HUDEP-2 (cell line): ENCODE data around the gene WNT3.
A peak's percentile ranks its signal among the peaks of the same experiment; 100 is the strongest.
"Not testable (repeated sequence)": the region's sequence is repeated elsewhere in the genome, so short reads cannot be mapped to it uniquely, and the experiment has no call there.

Experiments
- DNase-seq, 76 experiments: peaks; one replicate each; lab custom pipeline; 2025; ENCODE audit not compliant: unreplicated experiment in 76 of 76; lab: John Stamatoyannopoulos, UW

The WNT3 gene

GRCh38 chr17:46769531-46770438 is 48.7 kb downstream of the WNT3 start:
- peak in 6 of 76 experiments; percentile 7 to 34 (median 11) for DNase-seq

DNA sequence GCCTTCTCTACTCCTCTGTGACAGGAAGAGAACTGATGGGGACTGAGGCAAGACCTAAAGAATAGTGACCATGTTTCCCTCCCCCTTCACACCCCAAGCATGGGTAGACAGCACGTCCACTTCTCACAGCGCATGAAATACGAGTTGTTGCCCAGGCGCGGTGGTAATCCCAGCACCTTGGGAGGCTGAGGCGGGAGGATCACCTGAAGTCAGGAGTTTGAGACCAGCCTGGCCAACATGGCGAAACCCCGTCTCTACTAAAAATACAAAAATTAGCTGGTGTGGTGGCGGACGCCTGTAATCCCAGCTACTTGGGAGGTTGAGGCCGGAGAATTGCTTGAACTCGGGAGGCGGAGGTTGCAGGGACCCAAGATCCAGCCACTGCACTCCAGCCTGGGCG is 49.6 kb downstream of the WNT3 start:
- DNase-seq, result not testable (repeated sequence)

DNA sequence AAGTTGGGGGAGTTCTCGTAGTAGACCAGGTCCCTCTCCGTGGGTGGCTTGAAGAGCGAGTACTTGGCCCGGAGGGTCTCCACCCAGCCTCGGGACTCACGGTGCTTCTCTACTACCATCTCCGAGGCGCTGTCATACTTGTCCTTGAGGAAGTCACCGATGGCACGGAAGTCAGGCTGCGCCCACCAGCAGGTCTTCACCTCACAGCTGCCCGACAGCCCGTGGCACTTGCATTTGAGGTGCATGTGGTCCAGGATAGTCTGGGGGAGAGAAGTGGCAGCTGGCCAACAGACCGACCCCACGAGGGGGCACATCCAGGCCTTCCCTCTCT is 50.0 kb downstream of the WNT3 start:
- DNase-seq, result no peak

GRCh38 chr17:46766493-46767491 is 51.7 kb downstream of the WNT3 start:
- no peak for DNase-seq

DNA sequence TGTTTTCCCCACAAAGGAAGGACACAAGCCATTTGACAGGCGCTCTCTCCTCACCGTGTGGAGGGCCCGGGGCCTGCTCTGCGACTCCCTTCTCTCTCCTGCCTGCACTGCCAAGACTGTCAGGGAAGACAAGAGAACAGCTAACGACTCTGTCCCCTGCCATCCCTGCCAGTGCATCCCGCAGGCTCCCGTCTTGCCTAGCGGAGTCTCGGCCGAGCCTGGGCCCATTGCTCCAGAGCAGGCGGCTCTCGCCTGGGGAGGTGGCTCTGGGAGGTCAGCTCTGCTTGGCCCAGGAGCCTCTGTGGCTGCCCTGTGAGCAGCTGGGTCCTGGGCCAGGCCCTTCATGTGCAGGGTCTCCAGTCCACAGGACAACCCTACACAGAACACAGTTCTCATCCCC is 53.0 kb downstream of the WNT3 start:
- no peak for DNase-seq

- no peak for DNase-seq
Measured at GRCh38 chr17:46764709-46765401, 53.6 kb downstream of the WNT3 start.

DNA sequence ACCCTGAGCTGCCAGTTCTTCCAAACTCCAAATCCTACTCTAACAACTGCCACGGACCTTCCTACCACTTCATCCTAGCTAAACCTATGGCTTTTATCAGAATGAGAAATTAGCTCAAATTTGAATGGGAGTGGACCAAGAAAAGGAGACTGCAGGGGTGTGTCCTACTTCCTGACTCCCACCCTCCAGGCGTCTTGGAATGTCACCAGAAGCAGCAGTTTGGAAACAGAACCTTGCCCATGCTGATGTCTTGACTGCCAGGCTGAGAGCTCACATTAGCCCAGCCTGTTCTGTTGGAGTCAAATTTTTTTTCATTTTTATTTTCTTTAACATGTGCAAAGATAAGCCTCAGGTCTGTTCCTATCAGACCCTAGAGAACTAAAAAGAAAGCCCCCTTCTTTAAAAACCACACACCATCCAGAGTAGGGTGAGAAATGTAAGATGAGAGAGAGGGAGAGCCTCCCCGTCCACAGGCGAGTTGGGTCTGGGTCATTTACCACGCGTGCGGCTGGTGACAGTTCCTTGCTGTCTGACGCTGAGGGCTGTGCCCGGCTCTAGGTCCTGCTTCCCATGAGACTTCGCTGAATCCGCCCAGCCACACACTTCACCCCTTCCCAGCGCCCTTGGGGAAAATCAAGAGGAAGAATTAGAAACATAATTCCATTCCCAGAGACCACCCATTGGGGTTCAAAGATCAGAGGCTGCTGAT is 54.3 kb downstream of the WNT3 start:
- no peak for DNase-seq

- no peak for DNase-seq
Measured at GRCh38 chr17:46763416-46763815, 55.1 kb downstream of the WNT3 start.

DNA sequence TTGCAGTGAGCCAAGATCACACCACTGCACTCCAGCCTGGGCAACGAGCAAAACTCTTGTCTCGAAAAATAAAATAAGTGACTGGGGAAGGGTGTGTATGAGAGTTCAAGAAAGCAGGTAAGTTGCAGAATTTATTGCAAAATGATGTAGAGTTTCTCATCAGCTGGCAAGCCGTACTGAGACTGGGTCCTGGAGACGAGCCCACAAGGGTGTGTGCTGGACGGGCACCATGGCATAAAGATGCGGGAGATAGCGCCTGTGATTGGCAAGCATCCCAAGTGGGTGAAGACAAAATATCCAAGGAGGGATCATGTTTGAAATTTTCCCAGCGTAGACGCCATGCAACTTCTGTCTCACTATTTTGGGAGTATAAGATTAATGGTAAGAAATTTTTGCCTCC is 59.4 kb downstream of the WNT3 start:
- peak in 5 of 76 experiments; percentile 6 to 21 (median 10) for DNase-seq

DNA sequence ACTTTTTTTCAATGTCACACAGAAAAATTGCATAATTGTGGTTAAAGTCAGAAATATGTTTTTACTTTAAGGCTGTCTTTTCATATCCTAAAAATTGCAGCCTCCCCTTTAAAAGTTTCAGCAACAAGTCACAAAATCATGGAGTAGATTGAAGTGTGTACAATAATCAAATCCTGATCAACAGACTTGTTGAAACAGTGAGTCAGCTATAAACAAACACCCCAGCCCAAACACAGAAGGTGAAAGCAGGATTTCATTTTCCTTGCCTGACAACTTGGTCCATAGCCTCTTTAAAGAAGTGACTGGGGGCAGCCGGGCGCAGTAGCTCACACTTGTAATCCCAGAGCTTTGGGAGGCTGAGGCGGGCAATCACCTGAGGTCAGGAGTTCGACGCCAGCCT is 59.9 kb downstream of the WNT3 start:
- no peak for DNase-seq

DNA sequence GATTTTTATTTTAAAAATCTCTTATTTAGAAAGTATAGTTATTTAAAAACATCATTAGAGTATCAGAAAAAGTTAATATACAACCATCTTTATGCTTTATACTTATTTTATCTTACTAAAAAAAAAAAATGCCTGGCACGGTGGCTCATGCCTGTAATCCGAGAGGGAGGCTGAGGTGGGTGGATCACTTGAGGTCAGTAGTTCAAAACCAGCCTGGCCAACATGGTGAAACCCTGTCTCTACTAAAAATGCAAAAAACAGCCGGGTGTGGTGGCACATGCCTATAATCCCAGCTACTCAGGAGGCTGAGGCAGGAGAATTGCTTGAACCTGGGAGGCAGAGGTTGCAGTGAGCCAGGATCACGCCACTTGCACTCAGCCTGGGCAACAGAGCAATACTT is 60.9 kb downstream of the WNT3 start:
- not testable (repeated sequence) for DNase-seq

DNA sequence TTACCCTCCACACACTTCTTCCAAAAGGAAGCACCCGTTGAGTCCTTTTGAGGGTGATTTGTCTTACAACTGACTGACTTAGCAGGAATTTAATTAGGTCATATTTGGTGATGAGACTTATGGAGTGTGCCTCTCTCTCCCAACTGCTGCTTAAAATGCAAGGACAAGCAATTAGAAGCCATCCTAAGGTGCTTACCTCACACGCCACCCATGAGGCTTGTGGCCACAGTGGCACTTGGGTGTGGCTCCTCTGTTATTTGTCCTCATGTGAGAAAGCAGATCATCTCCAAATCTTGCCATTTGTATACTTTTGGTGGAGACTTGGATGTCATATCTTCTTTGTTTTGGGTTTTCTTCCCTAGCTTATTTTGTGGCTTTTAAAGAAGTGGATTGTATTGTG is 61.6 kb downstream of the WNT3 start:
- DNase-seq, result no peak

DNA sequence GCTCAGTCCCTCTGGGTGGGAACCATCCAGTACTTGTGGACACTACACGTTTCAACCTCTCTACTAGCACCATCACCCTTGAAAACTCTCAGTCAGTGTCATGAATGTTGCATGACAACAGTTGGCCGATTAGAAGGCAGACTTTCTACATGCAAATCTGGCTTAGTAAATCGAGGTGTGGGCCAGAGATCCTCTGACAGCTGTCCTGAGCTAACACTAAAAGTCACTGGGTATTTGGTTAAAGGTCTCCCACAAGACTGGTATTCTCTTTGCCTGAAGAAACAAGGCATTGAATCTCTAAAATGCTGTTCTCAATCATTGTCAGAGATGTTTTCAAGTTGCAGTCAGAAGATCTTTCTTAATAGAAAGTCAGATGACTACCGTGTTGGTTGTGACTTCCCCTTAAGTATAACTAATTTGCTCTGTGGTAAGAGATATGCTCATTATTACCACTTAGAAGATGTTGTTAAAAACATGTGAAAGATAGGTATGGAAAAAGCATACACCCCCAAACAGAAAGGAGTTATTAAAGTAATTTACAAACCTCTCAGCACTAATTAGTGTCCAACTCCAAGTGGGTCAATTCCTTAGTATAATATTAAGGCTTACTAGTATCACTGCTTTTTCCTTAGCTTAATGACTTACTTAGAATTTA is 62.3 kb downstream of the WNT3 start:
- DNase-seq, result no peak

DNA sequence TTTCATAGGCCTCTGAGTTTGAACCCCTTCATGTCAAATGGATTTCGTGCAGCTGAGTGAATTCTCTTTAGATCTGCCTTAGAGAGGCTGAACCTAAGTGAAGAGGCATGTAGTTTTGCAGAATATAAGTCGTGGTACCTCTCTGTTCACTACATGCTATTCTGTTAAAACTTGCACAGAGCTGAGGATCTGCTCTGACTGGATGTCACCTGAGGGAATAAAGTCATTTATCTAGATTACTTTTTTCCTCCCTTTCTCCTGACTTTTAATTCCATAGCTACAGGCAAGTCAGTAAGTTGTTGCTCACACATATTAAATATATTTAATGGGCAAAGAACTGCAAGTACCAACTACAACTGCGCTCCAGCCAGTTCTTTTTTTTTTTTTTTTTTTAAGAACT is 64.7 kb downstream of the WNT3 start:
- DNase-seq, result no peak

DNA sequence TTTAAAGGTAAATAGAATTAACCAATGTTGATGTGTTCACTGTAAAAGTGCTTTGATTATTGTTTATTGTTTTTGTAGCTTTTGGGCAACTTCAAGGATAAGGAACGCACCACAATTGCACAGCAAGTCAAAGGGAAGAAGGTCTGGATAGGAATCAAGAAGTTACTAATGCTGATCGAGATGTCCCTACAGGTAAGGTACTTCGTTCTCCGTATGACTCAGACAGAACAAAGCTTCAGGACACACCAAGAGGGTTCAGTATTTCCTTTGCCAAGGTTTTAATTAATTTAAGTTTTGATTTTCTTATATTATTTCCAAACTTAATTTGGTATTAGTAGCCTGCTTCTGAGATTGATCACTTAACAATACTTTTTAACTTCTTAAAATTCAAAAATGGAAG is 67.1 kb downstream of the WNT3 start:
- no peak for DNase-seq

- no peak for DNase-seq
Measured at GRCh38 chr17:46745376-46745775, 73.1 kb downstream of the WNT3 start.

DNA sequence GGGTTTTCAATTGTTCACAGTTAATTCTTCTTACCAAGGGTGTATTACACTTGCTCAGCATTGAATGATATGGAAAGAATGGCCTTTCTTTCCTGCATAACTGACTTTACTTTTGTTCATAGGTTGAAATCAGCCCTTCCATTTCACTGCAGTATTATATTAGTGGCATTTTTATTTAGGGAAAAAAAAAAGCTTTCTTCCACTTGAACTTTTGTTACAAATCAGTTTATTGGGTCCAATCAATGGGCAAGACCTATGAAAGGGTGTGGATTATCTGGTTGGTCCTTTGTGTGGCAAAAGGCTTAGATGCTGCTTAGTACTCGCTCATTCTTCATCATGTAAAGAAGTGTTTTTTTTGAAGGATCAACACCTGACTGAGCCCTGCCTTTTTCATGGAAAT is 74.1 kb downstream of the WNT3 start:
- no peak for DNase-seq

- peak in 32 of 76 experiments; percentile 11 to 66 (median 28) for DNase-seq
Measured at GRCh38 chr17:46742565-46743270, 75.8 kb downstream of the WNT3 start.

GRCh38 chr17:46741122-46741730 is 77.3 kb downstream of the WNT3 start:
- DNase-seq, result no peak
